ENCODE results near the gene GPR153. TPM values are rescaled to one million over a fixed set of nuclear protein-coding genes. Genes with fewer than 3 reads are reported as not detected.

GPR153 gene
- total RNA-seq, 1 experiment from 2014 or later = 1.9 TPM

DNA sequence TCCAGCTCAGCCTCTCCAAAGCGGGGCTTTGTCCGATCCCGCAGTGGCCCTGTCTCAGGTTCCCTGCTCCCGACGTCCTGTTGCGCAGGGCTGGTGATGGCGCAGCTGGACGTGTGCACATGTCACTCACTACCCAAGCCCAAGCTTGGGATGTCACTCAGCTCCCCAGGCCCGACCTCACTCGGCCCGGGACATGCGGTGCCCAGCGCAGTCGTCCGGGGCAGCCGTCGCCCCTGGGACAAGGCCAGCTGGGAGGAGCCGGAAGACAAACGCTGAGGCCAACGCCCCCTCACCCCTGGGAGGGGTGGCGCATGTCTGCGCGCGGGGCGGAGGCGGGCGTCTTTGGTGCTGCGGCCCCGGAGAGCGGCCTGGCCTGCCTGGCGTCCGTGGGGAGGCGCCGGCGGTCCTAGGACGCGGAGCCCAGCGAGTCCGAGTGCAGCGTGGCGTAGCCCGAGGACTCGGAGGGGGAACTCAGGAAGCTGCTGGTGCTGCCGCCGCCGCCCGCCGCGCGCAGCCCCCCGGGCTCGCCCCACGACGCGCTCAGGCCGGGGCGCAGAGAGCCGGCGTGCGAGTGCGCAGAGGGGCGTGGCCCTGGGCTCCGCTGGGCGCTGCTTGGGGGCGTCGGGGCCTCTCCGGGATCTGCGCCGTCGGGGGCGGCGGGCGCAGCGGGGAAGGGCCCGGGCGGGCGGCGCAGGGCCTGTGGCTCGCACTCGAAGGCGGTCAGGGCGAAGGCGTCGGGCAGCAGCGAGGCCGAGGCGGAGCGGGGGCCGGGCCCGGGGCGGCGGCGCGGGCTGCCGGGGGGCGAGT lies 11.8 kb downstream of the GPR153 start:
- no peak for DNase-seq (ENCODE audit: low spot score)

DNA sequence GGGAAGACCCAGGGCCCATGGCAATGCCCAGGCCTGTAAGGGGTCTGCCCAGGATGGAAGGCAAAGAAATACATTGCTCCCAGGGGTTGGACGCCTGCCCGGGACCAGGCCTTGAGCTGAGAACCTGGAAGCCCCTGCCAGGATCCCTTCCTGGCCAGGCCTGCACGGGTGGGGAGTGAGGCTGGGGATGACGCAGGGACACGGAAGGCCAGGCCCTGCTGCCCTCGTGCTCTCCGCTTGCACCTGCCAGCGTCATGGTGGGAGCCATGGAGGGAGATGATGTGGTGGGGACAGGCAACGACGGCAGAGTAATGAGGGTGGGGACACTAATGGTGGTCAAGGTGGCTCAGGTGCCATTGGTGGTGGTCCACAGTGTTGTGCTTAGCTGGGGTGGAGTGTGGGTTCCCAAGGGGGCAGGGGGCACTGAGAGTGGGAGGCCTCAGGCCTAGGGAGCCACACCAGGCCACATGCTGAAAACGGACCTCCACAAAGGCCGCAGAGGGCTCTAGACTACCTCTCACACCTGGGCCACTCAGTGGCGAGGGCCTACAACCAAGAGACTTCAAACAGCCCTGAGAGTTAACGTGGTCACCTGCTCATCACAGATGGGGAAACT lies 12.6 kb downstream of the GPR153 start:
- no peak for DNase-seq (ENCODE audit: low spot score)

DNA sequence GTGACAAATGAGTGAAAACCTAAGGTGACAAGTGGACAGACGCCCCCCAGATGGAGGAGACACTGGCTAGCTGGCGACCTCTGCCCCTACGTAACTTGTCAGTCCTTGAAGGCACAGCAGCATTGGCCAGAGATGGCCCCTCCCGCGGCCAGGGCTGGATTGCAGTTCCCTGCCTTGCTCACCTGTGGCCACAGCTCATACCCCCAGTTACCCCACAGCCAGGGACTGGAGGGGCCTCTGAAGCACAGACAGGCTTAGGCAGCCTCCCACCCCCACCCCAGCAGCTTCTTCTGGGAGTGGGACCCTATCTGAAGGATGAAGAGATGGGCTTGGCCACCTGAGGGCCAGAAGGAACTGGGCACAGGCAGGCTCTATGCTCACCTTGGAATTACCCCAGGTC lies 13.2 kb downstream of the GPR153 start:
- no peak for DNase-seq (ENCODE audit: low spot score)

DNA sequence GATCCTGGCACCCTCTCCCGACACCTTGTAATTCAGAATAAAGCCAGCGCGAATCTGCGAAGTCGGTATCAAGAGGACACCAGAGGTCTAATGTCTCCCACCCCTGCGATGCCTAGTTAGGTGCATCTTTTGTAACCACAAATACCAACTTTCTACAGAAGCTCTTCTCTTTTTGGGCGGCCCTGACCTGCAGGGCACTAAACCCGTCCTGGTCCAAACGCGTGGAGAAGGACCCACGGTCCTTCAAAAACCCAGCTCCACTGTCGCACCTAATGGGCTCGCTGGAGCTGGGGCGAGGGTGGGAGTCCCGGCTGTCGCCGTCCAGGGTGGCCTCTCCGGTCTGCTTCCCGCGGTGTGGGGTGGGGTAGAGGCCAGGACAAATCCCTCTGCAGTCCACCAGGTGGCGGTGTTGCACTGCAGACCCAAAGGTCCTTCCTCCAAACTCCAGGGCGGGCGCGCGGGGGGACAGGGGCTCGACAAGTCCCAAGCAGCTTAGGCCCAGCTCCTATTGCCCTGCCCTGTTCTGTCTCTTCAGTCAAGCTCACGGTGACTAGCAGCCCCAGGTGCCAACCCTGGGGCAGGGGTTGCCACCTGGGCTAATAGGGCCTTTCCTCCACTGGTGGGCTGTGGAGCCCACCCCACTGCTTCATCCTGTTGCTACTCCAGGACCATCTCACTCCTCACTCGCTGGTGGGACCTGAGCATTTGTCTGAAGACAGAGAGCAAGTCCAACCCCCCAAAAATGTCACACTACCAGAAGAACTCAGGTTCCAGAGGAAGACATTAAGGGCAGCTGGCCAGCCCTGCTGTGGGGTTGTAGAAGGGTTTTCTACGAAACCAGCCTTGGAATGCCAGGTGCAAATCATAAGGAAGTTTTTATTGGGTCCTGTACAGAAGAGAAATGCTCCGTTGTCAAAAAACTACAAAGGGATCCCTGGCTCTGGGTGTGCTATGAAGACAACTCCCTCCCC lies 14.1 kb downstream of the GPR153 start:
- peak; percentile 49 for DNase-seq (ENCODE audit: low spot score)

DNA sequence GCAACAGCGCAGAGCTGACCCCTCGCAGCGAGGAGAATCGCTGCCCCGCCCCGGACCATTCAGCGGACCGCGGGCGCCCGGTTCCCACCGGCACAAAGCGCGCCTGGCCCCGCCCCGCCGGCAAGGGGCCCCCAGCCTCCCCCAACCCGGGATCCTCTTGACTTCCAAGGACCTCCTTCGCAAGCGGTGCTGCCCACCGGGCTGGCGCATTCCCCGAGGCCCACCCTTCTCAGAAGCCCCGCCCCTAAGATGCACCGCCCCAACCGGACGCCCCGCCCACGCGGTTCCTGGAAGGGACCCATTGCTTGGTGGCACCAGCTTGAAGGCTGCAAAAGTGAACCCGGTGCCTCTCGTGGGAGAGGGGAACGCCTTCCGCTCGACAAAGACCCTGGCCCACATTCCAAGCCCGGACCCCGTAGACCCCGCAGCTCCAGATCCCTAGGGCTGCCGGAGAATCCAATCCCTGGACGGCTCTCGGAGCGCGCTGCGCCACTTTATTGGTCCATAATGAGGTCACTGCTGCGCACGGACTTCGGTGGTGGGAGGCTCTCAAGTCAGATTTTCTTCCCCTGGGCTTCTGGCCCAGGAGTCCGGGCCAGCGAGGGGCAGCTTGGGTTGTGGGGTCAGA lies 14.9 kb downstream of the GPR153 start:
- no peak for DNase-seq (ENCODE audit: low spot score)

DNA sequence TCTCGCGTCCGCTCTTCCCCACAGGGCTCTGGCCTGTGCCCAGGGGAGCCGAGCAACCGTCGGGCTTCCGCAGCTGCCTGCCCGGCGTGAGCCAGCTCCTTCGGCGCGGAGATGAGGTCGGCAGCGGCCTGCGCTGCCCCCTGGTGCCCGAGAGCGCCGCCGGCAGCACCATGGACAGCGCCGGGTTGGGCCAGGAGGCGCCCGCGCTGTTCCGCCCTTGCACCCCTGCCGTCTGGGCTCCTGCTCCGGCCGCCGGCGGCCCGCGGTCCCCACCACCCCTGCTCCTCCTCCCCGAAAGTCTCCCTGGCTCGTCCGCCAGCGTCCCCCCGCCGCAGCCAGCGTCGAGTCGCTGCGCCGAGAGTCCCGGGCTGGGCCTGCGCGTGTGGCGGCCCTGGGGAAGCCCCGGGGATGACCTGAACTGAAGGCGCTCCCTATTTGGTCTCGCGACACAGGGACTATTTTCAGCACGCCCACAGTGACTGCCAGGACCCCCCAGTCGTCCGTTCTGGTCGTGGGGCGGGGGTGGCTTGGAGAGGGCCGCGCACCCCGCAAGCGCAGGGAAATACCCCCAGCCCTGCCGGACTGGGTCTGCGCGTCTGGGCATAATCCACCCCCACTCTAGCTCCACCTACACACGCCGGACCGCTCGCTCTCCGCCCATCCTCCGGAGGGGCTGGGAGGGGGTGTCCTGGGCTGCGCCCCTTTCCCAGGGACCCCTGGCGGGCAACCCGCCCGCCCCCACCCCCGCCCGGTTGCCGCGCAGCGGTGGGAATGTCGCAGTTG lies 15.6 kb downstream of the GPR153 start:
- DNase-seq (ENCODE audit: low spot score) = peak; percentile 62

DNA sequence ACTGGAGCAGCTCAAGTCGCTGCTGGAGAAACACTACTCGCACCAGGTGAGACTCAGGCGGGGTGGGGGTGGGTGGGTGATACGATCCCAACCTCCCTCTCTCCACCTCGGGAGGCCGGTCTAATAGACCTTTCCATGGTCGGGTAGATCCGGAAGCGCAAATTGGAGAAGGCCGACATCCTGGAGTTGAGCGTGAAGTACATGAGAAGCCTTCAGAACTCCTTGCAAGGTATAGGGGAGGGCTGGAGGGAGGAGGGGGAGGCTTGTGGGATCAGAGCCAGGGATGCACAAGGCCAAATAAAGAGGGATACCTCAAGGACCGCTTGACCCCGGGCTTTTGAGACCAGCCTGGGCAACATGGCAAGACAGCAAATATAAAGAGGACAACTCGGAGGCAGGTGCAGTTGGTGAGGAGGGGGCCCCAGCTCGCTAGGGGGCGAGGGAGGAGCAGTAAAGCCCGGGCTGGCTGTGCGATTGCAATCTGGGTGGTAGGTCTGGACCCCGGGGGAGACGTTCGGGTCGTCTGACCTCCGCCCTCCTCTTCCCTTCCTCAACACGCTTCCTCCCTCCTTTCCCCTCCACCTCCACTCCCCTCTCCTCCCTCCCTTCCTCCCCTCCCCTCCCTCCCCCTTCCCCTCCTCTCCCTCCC lies 16.4 kb downstream of the GPR153 start:
- DNase-seq (ENCODE audit: low spot score) = no peak

DNA sequence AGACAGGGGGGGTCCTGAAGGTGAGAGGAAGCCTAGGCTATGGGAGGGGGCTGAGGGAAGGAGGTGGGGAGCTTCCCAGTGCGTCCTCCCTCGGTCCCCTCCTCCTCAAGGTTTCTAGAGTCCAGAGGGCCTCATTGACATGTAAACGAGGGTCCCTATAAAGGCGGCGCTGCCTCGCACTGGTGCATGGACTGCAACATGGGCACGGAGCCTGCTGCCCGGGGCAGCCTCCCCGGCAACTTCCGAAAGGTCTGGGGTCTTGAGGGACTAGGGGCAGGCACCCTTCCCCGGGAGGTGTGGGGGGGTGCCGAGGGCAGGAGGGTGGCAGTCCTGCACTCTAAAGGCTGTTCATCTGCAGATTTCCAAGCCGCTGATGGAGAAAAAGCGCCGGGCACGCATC lies 16.9 kb downstream of the GPR153 start, which contains the start of gene HES3:
Gene HES3, plus strand, starts transcription at position 187 of the 400 bp plus-strand sequence. Its CDS starts 187 bp downstream, at position 374.
- no peak for DNase-seq (ENCODE audit: low spot score)

DNA sequence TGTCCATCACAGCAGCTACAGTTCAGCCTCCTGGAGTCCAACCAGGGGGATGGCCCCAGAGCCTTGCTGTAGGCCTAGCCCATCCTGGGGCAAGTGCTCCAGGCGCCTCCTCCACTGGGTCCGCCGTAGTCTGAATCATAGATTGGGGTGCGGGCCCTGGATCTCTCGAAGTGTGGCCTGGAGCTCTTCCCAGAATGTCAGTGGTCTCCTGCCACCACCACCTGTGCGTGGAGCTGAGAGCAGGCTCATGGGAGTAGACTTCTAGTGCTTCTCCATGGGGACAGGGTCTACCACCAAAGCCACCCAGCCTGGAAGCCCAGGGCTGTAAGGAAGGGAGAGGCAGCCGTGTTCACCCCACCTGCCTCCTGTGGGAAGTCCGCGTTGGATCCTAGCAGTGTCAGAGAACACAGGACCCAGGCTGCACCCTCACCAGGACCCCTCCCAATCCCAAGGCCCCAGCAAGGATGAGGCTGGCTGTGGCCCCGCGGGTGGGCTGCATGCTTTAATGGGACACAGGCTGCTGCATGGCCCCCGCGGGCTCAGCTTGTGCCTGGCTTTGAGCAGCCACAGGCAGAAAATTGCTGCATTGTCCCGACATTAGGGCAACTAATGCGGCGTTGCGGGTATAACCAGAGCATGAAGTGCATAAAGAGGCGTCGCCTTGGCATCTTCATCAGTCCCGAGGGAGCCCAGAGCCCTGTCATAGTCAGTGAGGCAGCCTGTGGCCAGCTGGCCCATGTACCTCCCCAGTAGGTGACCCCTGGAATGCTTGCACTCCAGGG lies 17.7 kb downstream of the GPR153 start:
- DNase-seq (ENCODE audit: low spot score) = no peak

DNA sequence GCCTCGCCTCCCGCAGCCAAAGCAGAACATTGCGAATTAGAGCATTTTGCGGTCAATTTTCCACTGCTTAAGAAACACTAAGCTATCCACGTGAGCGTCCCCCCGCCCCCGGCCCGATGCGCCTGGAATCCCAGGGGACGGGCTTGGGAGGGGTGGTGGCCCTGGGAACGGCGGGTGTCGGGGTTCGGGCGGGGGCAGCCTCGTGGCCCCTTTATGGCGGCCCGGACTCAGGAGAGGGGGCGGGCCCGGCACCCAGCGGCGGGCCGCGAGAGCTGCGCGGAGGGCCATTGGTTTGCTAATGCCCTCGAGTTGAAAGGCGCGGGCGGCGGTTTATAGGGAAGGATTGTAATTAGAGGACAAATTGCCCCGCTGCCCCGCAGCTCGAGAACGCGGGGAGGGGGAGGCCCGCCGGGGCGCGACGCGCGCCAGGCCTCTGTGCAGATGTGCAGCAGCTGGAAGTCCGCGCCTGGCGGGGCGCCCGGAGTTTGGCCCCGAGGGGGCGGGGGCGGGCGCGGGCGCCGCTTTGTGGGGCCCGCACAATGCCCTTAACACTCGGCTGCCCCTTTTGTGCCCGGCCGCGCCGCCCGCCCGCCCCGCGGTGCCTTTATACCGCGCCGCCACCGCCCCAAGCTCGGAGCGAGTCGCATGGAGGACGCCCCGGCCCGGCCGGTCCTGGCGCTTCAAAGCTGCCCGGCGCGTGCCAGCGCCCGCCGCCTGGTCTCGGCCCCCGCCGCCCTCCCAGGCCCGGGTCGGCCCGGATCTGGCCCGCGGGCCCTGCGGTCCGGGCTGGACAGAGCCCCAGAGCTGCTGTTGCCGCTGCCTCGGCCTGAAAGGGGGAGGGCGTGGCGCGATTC lies 18.8 kb downstream of the GPR153 start:
- no peak for DNase-seq (ENCODE audit: low spot score)

DNA sequence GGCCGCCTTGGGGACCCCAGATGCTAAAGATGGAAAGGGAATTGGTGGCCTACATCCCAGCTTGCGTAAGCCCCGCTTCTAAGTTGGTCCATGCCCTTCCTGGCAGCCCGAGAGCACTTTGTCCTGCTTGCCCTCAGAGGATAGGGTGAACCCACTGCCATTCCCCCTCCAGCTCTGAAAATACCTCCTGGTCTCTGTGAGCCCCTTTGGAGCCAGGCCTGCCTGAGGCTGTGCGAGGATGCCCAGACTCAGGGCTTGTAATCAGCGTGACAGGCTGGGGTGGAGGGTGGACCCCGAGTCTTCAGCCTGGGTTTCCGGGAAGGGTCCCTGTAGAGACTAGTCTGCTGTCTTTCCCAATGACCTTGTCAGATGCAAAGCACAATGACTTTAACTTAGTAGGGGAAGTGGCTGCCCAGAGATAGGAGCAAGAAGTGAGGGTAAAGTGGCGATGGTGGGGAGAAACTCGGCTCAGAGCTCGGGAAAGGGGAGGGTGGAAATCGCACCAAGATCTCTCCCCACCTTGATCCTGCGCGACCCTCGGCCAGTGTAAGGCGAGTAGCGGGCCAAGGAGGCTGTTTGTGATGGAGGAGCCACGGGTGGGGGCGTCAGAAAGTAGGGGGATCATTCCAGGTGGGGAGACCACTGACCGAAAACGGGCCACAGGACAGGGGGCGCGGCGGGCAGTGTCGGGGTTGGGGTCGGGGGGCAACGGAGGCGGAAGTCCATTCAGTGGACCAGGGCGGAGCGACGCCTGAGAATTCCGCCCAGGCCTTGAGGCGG lies 19.6 kb downstream of the GPR153 start:
- no peak for DNase-seq (ENCODE audit: low spot score)

DNA sequence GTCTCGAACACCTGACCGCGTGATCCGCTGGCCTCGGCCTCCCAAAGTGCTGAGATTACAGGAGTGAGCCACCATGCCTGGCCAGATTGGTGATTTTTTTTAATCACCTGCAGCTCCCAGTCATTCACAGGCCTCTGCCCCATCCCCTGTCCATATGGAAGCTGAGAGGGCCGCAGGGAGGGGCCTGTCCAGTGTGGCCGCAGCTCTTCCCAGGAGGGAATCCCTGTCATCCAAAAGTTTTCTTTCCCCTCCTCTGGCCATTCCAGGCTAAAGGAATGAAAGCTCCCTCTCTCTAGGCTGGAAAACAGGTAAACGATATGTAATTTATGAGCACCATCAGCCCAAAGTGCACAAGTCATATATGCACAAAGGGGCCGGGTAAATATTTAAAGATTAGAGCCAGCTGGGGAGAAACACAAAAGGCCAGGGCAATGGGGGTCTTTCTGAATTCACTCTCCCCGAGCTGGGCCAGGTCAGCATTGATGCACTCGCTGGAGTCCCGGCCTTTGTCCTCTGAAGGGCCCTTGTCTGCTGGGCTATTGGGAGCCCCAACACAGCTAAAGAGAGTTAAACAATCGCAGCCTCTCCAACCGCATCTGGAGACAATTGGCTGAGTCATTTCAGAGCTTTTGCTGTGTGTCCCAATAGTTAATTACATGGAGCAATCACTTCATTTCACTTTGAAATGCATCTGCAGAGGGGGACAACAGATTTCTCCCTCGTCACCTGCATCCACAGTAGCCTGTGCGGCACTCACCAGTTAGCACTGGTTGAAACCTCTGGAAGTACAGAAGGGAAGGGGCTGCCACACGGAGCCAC lies 20.7 kb downstream of the GPR153 start:
- DNase-seq (ENCODE audit: low spot score) = no peak

DNA sequence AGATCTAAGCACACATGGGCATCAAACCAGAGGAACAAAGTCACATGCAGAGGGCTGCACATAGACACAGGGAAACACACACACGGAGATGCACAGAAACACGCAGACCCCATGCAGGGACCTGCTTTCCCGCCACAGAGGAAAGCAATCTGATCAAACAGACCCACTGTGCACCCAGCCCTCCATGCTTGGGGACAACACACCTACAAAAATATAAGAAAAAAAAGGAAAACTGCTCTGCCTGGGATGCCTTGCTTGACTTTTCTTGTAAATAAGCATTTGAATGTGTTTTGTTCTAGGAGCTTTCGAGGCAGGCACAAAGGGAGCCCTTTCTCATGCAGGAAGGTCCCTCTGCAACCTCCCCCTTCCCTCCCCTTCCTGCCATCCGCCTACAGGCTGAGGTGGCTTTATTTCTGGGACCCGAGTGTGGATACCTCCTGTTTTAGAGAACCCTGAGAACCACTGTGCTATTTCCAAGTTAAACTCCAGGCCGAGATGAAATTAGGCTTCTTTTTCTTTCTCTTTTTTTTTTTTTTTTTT lies 21.6 kb downstream of the GPR153 start:
- DNase-seq (ENCODE audit: low spot score) = no peak

DNA sequence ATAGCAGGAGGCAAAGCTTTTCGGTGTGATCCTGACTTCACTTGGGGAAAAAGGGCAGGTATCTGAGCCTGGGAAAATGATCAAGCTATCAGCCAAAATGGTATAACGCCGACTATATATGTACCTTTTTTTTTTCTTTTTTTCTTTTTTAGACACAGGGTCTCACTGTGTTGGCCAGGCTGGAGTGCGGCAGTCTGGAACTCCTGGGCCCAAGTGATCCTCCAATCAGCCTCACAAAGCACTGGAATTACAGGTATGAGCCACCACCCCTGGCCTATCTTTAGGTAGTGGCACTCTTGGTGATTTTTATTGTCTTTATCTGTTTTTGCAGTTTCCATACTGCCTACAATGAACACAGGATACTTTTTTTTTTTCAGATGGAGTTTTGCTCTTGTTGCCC lies 23.8 kb downstream of the GPR153 start:
- DNase-seq (ENCODE audit: low spot score) = no peak

DNA sequence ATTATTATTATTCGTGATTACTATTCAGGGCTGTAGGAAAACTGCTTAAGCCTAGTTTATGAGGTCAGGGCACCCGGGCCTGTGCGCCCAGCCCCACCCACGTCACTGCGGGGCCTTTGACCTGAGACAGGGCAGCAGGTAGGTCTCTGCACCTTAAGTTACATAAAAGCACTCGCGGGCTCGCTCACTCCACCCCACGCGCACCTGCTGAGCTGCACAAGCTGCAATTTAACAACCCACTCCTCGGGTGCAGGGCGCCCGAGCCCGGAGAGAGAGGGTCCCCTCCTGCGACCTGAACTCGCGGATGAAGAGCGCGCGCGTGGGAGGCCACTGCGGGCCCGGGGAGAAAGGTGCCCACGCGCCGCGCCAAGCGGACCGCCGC lies 25.6 kb downstream of the GPR153 start:
- DNase-seq (ENCODE audit: low spot score) = no peak

DNA sequence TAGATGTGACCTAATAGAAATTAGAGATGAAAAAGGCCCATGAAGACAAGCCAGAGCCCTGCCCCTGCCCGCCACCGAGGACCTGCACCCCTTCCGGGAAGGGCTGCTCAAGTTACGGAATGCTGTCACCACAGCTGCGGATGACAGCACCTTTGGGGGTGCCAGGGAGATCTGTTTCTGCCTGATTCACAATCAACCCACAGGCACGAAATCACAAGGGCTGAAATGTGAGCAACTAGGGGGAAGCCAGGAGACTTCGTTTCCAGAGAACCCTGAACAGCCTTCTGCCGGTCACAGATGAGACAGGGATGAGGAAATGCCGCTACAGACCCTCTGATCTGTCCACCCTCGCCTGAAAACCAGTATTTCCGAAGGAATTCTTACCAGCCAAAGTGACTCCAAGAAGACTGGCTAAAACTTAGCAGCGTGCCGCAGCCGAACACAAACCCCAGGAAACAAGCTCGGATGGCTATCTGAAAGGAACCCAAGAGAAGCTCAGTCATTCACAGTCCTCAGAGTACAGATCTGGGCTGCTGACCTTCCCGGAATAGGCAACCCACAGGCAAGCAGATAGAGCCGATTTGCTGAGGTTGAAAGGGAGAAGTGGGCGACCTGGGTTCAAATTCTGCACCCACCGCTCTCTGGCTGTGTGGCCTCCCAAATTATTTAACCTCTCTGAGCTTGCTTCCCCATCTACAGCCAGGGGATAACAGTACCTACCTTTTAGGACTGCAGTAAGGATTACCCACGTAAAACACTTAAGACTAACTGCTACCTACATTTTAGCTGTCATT lies 26.2 kb downstream of the GPR153 start:
- no peak for DNase-seq (ENCODE audit: low spot score)

All from H4 (cell line).